ENCODE results near the gene UCK1.
A peak's percentile ranks its signal among the peaks of the same experiment; 100 is the strongest.

Gene UCK1

GRCh38 chr9:131530920-131531832 lies at the start of gene UCK1:
TSS of gene UCK1 (minus strand) at chr9:131531263. CDS start at chr9:131531174, 89 bp downstream.
- peak; percentile 90 for DNase-seq

GRCh38 chr9:131580358-131580757 lies 49.3 kb upstream of the UCK1 start:
- no peak for DNase-seq

GRCh38 chr9:131579789-131580211 lies 48.7 kb upstream of the UCK1 start:
- no peak for DNase-seq

GRCh38 chr9:131578731-131579504 lies 47.9 kb upstream of the UCK1 start:
- DNase-seq, result peak; percentile 46

GRCh38 chr9:131578021-131578420 lies 47.0 kb upstream of the UCK1 start:
- DNase-seq, result no peak

GRCh38 chr9:131577005-131578000 lies 46.2 kb upstream of the UCK1 start:
- DNase-seq, result no peak

GRCh38 chr9:131575946-131576853 lies 45.1 kb upstream of the UCK1 start:
- no peak for DNase-seq

GRCh38 chr9:131574730-131575640 lies 43.9 kb upstream of the UCK1 start:
- no peak for DNase-seq

GRCh38 chr9:131567910-131568309 lies 36.8 kb upstream of the UCK1 start:
- no peak for DNase-seq

- no peak for DNase-seq
Observed at GRCh38 chr9:131566158-131566557, 35.1 kb upstream of the UCK1 start.

- DNase-seq, result no peak
Observed at GRCh38 chr9:131565369-131565768, 34.3 kb upstream of the UCK1 start.

- no peak for DNase-seq
Observed at GRCh38 chr9:131562032-131562959, 31.2 kb upstream of the UCK1 start.

- peak; percentile 26 for DNase-seq
Observed at GRCh38 chr9:131559421-131560000, 28.4 kb upstream of the UCK1 start.

GRCh38 chr9:131557855-131558548 lies 26.9 kb upstream of the UCK1 start:
- DNase-seq, result no peak

GRCh38 chr9:131555841-131556673 lies 25.0 kb upstream of the UCK1 start:
- DNase-seq, result no peak

- no peak for DNase-seq
Observed at GRCh38 chr9:131554843-131555351, 23.8 kb upstream of the UCK1 start.
